HG02852 (cell line): Measurements from ENCODE around the gene ASXL2.
"Not testable (repeated sequence)": the region's sequence is repeated elsewhere in the genome, so short reads cannot be mapped to it uniquely, and the experiment has no call there.

Experiments used
- ATAC-seq: cut with Tn5 transposase; IDR thresholded peaks from one replicate; pipeline ENCODE4 v1.9.1; 2021; ENCODE audit warnings: mild to moderate bottlenecking, moderate library complexity; ENCODE audit not compliant: unreplicated experiment

The ASXL2 gene

DNA sequence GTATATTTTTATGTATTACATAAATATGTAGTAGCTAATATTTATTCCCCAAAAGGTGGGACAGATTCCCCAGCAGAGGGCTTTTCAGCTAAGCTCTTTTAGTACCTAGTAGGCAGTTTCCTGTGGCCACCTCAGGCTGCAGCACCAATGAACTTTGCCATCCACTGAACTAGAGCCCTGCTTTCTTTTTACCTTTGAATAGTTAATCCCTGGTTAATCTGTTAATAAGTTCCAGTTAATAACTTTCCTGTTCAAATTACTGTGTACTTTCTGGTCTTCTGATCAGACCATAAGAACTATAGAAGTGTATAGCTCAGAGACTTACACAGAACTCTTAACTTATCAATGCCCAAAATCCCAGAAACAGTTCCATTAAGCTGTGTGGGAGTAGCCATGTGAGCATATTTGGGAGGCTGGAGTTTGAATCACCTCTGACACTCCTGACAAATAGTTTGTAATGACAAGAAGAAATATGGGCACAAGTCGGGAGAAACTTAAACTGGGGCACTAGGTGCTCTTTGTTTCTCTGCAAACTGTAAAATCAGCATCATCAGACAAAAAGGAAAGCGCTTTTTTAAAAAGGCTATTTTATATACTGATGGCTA lies 40.0 kb downstream of the ASXL2 start:
- no peak for ATAC-seq

DNA sequence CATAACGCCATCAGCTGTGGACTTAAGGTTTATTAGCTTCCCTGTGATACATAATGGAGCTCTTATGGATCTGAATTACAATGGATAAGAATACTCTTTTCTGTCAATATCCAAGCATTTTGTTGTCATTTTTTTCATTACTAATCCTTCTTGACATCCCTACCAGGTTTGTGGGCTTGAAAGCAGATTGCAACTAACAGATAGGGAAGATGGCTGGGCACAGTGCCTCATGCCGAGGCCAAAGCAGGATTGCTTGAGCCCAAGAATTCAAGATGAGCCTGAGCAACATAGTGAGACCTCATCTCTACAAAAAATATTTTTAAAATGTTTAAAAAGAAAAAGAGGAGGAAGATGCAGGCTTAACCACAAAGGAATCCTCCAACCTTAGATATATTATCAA lies 42.4 kb downstream of the ASXL2 start:
- ATAC-seq, result no peak

DNA sequence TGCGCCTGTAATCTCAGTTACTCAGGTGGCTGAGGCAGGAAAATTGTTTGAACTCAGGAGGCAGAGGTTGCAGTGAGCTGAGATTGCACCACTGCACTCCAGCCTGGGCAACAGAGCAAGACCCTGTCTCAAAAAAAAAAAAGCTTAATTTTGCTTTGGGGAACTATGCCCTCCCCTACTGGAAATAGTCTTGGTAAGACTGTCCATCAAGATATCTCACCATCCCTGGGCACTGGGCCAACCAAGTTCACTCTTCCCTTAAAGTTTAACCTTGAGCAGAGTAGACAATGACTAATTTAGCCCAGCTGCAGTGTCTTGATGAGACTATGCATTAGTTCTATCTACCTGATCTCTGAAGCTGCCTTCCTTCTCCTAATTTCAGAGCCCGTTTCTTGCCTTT lies 44.7 kb downstream of the ASXL2 start:
- no peak for ATAC-seq

DNA sequence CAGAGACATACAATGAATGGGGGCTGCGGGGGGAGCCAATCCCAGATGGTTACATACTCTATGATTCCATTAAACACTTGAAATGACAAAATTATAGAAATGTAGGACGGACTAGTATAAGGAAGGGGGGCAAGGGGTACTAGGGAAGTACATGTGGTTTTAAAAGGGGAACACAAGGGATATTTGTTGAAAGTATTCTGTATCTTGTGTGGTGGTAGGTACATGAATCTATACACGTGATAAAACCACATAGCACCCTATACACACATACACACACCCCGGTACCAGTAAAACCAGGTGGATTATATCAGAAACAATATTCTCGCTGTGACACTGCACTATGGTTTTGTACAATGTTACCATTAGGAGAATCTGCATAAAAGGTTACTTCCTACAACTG lies 45.4 kb downstream of the ASXL2 start:
- no peak for ATAC-seq

DNA sequence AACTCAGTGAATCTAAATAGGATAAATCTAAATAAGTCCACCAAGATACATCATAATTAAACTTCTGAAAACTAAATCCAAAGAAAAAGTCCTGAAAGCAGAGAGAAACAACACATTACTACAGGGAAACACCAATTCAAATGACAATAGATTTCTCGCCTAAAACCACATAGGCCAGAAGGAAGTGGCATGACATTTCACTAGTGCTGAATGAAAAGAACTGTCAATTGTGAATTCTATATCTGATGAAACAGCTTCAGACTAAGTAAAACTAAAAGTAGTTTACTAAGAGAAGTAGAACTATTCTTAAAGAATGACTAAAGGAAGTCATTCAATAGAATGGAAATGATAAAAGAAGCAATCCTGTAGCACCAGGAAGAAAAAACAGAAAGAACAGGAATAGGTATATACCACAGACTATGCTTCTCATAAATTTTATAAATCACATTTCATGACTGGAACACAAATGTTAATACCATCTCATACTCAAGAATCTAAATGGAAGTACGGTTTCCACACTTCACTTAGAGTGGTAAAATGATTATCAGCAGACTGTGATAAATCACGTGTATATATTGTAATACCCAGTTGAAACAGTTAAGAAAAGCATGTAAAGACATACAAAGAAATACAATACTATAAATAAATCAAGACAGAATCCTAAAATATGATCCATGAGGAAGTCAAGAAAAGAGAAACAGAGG lies 46.4 kb downstream of the ASXL2 start:
- ATAC-seq, result no peak

DNA sequence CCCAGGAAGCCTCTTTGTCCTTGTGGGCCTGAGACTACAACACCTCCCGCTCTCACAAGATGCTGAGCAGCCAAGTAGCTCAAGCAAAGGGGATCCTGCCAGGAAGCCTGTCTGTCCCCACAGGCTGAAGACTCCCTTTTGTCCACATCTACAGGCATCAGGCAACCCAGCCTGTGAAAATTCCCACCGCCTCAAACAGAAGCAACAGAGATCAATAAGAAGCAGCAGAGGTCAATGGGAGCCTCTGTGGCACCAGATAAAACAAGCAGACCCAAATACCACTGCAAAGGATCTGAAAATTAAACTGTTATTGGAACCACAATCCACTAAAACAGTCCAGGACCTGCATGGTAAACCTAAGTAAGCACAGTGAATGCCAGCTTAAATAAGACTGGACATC lies 48.5 kb downstream of the ASXL2 start:
- no peak for ATAC-seq

DNA sequence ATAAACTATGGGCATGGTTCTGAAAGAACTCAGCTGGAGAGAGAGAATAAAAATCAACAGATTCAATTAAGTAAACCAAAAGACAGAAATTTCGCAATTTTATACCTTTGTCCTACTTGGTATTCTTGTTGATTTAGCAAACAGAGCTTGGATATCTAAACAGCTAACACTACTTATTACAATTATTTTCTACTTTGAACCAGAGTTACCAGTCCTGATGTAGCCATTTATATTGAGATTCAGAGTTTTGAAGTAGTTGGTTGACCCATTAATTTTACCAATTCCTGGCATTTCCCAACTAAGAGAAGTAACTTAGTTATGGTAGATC lies 48.9 kb downstream of the ASXL2 start:
- no peak for ATAC-seq

DNA sequence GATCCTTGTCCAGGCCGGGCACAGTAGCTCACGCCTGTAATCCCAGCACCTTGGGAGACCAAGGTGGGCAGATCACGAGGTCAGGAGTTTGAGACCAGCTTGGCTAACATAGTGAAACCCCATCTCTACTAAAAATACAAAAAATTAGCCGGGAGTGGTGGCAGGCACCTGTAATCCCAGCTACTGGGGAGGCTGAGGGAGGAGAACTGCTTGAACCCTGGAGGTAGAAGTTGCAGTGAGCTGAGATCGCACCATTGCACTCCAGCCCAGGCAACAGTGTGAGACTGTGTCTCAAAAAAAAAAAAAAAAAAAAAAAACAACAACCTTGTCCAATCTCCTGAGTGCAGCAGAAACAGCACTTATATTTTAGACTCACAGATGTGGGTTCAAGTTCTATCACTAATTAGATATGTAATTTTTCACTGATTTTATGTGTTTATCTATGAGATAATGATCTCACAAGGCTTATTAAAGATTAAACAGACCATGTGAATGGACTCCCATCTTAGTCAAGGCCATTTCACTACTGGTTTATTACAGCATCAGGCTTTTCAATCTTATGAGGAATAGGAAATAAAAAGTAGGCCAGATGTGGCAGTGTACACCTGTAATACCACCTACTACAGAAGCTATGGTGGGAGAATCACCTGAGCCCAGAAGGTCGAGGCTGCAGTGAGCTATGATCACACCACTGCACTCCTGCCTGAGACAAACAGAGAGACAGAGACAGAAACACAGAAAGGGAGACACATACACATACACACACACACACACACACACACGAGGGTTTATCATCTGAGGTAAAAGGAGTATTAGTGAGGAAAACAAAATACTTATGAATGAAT lies 49.5 kb downstream of the ASXL2 start:
- ATAC-seq, result not testable (repeated sequence)

DNA sequence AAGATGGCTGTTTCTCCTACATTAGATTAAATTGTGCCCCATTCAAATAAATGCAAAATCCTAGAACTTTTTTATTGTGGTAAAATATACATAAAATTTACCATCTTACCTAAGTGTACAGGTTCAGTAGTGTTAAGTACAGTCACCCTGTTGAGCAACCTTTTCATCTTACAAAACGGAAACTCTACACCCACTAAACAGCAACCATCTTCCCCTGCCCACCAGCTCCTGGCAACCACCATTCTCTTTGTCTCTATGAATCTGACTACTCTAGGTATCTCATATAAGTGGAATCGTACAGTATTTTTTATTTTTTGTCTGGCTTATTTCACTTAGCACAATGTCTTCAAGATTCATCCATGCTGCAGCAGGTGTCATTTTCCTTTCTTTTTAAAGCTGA lies 53.0 kb downstream of the ASXL2 start:
- no peak for ATAC-seq

DNA sequence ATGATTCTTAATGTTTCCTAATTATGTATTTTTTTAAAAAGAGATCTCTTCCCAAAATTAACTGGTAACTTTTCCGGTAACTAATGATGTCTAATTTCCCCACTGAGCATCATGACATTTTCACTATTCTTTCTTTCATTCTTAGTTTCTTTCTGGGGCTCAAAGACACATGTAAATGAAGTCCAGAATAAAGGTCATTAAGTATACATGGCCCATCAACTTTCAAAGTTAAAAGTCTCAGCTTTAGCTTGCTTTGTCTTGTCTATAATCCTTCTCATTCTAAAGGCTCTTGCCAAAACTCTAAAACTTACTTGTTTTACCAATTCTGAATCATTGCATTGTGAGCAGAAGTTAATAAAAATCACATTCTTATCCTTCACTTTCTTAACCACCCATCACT lies 53.6 kb downstream of the ASXL2 start:
- no peak for ATAC-seq

DNA sequence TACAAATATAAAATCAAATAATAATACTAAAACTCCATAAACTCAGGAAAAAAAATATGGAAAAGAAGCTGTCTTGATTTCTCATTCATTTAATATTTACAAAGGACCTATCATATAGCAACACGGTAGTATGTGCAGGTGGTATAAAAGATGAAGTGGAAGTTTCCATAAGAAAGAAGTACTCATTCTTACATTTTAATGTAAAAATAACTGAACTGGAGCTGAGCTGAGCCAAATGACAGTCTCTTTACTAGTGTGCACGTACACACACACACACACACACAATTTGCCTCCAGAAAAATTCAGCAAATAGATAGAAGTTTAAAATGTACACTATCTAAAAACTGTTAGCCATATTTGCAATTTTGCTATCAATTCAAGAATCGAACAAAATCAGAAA lies 54.1 kb downstream of the ASXL2 start:
- ATAC-seq, result no peak

DNA sequence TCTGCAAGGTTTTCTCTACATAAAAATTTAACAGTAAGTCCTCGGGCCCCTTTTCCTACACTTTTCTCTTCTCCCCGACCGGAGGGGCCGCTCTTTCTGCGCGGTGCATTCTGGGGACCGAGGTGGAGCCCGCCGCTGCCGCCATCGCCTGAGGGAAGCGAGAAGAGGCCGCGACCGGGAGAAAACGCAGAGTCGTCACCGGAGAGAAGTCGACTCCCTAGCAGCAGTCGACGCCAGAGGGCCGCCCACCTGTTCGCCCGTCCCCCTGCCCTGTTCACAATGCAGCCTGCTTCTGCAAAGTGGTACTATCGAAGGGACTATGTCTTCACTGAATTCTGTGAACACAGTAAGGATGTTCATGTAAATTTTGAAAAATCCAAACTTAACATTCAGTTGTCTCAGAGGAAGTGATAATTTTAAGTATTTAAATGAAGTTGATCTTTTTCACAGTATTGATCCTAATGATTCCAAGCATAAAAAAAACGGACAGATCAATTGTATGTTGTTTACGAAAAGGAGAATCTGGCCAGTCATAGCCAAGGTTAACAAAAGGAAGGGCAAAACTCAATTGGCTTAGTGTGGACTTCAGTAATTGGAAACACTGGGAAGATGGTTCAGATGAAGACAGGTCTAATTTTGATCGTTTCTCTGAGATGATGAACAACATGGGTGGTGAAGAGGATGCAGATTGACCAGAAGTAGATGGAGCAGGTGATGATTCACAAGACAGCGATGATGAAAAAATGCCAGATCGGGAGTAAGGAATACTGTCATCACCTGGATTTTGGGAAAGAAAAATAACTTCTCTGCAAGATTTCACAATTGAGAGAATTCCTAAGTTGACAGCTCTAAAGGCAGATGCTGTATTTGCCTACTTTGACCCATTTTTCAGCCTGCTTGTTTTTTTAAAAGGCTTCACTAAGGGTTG lies 55.8 kb downstream of the ASXL2 start:
- ATAC-seq, result no peak

DNA sequence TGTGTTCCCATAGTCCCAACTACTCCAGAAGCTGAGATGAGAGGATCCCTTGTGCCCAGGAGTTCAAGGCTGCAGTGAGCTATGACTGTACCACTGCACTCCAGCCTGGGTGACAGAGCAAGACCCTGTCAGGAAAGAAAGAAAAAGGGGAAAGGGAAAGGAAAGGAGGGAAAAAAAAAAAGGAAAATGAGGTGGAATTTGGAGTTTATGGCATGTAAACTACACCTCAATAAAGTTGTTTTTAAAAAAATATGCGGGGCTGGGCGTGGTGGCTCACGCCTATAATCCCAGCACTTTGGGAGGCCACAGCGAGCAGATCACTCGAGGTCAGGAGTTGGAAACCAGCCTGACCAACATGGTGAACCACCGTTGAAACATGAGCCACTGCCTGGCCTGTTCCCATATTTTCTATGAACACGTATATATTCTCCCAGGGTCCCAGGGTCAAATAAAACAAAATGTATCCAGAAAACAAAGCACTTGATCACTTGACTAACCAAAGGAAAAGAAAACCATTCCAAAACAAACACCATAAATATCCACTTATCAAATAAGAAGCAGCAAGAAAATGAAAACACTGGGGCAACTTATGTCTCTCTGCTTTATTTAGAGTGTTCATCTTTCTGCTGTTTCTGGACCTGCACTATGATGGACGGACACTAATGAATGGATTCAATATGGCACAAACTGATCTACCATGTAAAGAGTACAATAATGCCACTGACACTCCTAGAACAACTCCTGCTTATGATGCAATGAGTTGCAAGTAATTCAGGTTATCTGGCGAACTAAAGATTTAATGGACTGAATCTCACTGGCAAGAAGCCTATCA lies 56.8 kb downstream of the ASXL2 start:
- no peak for ATAC-seq

DNA sequence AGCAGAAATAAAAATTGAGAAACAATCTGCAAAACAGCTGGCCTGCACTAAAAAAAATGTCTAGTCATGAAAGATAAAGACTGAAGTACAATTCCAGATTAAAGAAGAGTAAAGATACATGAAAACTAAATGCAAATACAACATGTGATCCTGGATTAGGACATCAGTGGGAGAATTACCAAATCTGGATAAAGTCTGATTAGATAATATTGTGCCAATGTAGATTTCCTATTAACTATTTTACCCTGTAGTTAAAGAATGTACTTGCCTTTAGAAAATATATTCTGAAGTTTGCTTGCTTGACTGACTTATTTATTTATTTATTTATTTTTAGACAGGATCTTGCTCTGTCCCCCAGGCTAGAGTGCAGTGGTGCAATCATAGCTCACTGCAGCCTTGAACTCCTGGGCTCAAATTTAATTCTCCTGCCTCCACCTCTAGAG lies 58.7 kb downstream of the ASXL2 start:
- ATAC-seq, result no peak

DNA sequence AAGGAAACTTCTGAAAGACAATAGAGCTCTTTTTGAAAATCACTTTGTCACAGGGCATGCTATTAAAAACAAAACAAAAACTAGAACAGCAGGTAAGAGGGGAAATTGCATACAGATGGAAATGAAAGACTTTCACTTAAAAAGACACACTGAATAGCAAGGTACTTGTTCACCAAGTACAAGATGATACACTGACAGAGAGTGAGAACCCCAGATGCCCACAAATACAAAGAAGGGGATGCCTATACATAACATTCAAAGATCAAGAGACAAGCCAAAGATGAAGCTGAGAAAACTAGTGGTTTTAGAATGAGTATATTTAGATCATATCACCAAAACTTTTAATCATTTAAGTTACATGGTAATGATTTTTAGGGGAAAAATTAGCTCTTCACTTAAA lies 60.7 kb downstream of the ASXL2 start:
- ATAC-seq, result no peak

DNA sequence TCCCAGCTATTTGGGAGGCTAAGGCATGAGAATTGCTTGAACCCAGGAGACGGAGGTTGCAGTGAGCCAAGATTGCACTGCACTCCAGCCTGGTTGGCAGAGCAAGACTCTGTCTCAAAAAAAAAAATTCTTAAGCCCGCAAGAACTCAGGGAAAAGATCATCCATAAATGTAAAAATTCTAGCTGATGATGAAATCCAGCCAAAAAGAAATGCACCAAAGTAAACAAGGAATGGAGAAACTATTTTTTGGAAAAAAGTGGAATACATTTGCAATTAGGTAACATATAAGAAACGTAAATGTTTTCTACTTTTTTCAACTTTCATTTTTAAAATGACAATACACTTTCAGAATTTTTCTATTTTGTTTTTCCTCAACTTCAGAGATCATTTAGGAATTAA lies 61.3 kb downstream of the ASXL2 start:
- no peak for ATAC-seq

DNA sequence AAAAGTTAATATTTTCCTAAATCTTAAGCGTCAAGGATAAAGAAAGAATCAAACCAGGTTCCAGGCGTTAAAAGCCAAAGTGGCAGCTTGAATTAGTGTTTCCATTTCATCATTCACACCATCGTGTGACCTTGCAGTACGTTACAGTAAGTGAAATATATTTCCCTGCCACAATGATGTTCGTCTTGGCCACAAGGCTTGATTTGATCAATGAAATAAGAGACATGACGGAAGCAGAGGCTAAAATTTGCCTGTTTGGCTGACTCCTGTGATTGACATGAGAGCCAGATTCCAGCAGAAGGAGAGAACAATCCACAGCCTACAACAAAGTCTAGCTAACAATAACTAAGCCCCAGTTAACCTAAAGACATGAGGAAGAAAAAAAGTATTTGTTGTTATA lies 62.0 kb downstream of the ASXL2 start:
- ATAC-seq, result no peak

DNA sequence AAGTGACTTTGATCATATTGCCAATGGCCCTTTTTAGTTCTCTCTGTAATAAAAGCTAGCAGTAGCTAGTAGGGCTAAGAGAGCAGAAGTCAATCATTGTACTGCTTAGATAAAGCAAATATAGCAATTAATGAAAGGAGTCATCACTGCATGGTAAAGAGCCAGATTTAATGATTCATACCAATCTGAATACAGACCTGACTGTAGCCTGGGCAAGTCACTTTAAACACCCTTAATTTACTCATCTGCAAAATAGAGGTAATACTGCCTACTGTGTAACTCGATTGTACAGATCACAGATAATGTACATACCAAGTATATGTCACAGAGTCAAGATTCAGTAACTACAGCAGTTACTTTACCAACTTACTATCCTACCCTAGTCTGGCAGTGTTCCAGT lies 63.6 kb downstream of the ASXL2 start:
- ATAC-seq, result no peak

DNA sequence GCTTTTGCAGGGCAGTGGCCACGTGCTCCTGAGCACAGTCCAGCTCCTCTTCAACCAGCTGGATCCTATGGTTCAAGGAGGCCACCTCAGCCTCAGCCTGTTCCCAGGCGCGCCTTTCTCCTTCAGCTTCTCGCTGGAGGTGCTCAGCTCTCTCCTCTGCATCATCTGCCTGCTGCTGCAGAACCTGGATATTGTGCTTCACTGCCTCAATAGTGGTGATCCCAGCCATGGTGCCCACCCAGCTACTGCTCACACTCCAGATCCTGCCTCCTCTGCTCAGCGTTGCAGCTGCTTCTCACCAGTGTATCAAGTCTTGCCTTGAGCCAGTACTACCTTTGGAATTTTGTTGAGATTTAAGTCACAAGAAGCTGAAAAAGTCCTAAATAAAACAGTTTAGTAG lies 67.9 kb downstream of the ASXL2 start:
- no peak for ATAC-seq

DNA sequence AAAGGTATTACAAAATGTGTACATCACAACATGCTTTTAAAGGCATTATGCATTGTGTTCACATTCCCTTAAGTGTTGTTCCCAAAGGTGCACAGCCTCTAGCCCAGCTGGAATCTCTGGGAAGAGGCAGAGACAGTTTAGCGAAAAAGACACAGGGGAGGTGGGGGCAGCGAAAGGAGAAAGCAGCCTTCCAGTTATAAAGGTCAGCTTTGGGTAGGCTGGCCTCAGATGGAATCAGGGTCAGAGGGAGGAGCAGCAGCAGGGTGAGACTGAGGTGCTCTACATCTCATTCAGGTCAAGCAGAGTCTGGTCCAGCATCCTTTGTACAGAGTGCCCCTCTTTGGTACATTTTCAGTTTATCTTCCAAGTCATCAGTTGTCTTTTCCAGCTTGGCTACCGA lies 68.6 kb downstream of the ASXL2 start:
- ATAC-seq, result no peak
